HuH-7.5 (cell line): Measurements from ENCODE around the gene DTHD1.

Experiments
- DNase-seq: peaks from one replicate; pipeline ENCODE4 v3.0.0; 2011; ENCODE audit warnings: low spot score

DTHD1 gene

GRCh38 chr4:36269533-36270173 is 11.8 kb upstream of the DTHD1 start:
- DNase-seq: no peak

DNA sequence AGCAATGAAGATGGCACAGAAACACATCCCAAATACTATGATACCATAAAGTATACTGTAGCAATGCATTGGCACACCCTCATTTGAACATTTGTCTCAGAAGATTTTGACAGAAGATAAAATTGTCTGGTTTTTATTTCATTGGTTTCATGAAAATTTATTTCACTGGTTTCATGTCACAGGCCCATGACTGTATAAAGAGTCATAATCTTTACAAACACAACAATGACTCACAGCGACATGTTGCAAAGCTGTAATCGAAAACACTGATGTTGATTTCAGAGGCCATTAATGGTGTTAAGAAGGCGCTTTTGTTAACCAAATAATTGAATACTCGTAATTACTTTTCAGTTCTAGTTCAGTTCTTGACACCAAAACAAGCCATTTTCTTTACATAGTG is 8.1 kb upstream of the DTHD1 start:
- no peak for DNase-seq

DNA sequence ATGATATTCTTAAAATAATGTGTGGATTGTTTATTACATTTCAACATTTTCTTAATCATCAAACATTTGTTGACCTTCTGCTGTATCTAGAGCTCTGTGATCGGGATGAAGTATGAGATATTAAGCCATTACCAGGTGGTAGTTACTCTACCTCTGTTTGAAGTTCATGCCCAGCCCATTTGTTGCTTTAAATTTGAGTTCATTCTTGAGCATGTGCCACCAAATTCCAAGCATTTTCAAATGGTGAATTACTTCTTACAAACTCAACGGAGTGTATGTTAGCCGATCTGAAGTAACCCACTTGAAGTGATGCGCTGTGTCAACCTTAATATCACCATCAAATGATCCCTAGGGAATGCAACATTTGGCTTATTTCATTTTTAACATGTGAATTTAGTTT is 7.3 kb upstream of the DTHD1 start:
- DNase-seq: no peak

DNA sequence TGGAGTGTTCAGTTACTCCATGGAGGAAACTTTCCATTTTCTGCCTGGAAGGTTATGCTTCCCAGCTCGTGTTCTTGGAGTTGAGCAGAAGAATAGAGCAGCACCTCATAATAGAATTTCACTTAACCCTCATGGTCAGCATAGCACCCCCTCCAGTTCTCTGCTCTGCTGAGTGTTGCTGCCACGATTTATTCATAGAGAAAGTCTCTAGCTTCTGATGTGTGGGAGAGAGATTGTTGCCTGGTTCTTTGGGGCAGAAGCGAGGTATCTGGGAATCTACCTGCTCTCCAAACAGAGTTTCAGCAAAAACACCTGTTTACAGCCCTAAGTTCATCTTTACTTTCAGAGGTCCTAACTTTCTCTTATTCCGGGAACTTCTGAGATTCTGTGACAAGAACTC is 3.9 kb upstream of the DTHD1 start:
- no peak for DNase-seq

DNA sequence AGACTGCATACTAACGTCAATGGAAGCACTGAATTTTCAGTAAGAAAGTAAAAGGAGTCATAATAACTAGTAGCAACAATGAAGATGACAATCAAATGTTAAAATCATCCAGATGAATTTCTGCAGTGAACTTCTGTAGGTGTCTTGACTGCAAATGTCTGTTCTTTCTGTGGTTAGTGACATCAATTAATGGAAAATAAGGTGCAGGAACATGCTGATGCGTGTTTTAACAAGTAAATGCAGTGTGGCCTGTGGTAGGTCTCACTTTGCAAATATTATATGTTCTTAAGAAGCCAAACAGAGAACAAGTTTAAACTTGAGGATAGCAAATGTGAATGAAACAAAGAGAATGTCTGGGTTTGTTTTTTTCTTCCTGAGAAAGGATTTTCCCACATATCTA is 2.6 kb upstream of the DTHD1 start:
- no peak for DNase-seq

GRCh38 chr4:36280555-36280954 is 861 bp upstream of the DTHD1 start:
- no peak for DNase-seq

DNA sequence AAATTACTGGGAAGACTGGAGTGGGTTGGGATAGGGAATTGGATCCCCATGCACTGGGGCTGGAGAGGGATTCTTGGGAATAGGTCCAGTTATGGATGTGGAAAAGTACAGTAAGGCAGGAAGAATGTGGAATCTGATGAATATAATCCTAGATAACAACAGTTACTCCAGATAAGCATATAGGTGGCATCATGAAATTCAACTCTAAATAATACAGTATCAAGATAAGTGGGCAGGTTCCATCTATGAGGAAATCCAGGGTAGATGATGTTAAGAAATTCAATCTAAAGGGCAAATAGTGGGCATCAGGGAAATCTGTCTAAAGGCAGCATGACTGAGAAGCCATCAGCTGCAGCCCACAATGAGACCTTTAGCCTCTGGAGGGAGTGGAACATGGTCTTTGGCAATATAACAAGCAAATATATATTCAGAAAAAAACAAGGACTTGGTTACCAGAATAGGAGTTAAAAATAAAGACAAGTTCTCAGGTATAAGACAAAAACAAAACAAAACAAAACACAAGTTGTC is 1.2 kb downstream of the DTHD1 start:
- DNase-seq: no peak

DNA sequence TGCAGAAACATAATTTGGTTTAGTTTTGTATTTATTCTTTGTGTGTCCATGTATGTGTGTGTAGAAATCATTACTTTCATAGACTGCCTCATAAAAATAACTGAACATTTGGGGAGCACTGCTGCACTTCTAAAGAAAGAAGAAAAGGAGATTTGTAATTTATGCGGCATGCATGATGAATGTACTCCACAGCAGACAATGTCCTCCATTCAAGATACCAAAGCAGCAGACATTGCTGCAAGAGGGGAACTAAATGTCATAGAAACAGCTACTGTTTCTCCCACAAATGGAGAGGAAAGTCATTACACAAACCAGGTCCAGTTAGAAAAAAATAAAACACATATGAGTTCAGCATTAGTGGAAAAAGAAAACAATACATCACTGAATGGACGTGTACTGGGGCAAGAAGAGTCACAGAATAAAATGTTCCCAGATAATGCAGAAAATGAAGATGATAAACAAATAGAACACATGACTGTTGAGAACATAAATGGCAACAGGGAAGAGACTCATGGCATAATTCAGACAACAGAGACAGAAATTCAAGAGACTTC is 2.6 kb downstream of the DTHD1 start:
- DNase-seq: no peak

DNA sequence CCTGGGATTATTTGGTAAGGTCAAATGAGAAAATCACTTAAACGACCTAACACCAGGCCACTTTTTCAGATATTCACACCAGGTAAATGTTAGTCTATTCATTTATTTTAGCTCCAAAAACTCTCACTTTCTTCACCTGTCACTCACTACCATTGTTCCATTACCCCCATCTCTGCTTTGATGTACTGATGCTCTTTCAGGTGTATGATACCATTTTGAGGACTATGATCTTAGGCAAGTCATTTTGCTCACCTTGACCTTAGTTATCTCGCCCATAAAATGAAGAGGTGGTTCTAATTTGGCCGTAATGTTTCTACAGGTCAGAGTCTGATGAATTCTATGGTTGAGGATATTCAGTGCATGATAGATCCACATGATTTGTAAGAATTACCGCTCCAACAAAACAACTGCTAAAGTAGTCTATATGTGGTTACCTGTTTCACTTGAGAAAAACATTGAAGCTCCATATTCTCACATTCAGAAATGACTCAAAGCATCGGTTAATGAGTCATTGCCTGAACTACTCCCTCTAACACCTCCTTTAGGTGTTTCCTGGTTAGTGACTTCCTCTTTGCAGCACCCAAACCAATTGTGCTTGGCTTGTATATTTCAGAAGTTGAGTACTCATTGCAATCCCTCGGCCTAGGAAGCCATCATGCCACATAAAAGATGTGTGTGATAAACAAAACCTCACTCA is 4.5 kb downstream of the DTHD1 start:
- DNase-seq: no peak

DNA sequence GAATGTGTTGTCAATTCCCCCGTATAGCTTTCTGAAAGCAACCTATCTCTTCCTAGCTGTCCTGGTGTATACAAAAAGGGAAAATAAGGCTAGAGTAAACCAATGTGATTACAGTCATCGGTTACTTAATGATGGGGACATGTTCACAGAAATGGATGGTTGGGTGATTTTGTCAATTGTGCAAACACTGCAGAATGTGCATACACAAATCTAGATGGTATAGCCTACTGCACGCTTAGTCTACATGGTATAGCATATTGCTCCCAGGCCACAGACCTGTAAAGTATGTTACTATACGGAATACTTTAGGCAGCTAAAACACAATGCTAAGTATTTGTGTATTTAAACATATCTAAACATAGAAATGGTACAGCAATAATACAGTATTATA is 5.1 kb downstream of the DTHD1 start:
- no peak for DNase-seq

DNA sequence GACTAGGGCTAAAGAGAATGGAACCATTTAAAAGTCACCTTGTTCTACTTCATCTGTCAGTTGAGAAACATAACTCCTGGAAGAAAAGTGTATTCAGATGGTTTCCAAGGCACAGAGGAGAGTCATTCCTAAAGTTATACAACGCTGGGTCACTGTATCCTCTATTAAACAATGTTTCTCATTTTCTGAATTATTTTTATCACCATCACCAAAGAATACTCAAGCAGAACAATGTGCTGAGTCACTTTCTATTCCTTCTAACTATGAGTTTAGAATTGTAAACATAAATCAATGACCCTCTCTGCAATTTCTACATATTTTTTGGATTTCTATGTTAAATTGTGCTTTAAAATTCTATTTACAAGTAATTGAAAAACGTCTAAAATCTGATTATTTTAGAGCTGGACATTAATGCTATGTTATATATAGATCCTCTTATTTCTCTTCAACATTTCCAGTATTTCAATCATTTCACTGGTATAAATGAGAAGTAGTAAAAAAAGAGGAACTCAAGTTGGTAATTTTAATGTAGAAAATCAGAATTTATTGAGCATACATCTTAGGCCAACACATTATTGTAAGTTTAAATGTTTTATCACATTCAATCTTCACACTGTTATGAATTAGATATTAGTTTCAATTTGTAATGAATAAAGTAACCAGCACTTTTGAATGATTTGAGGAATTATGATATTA is 7.5 kb downstream of the DTHD1 start:
- no peak for DNase-seq

DNA sequence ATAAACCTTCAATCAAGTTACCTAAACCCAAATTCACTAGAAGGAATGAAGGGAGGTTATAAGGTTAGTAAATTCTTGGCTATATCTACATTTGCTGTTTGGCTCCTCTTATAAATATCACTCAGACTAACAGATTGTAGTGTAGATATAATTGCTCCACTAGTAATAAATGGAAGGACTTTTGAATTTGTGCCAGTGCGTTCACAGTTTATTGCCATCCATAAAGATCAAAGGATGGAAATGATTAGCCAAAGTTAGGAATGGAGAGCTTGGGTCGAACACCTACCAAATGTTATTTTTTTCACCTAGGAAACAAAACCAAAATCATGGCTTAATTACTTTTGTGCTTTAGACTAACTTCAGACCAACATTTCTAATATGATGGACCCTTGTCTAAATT is 9.2 kb downstream of the DTHD1 start:
- DNase-seq: no peak

DNA sequence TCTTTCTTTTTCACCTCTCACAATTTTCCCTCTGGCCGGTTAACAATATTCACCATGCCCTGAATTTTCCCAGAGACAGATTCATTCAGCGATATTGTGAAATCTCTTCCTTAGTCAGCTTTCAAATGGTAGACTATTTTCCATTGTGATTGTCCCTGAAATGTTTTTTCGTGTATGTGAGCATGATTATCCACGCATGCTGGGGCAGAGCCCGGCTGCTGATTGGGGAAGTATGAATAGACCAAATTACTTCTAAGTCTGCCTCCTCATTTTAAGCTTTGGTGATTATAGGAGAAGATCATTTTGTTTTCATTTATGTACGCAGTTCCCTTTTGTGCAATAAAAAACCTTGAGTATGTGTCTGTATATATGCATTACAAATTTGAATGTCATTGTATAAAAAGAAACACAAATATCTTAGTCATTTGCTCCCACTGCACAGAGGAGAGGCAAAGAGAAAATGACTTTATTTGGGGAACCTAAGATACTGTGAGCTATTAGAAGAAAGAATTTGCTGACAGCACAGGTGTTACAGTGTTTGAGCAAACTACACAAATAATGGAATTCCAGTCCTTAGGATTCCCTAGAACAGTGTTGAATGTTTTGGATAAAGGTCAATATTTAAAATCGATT is 11.3 kb downstream of the DTHD1 start:
- no peak for DNase-seq

GRCh38 chr4:36301127-36301526 is 19.7 kb downstream of the DTHD1 start:
- DNase-seq: no peak

GRCh38 chr4:36303426-36304137 is 22.2 kb downstream of the DTHD1 start:
- DNase-seq: no peak

DNA sequence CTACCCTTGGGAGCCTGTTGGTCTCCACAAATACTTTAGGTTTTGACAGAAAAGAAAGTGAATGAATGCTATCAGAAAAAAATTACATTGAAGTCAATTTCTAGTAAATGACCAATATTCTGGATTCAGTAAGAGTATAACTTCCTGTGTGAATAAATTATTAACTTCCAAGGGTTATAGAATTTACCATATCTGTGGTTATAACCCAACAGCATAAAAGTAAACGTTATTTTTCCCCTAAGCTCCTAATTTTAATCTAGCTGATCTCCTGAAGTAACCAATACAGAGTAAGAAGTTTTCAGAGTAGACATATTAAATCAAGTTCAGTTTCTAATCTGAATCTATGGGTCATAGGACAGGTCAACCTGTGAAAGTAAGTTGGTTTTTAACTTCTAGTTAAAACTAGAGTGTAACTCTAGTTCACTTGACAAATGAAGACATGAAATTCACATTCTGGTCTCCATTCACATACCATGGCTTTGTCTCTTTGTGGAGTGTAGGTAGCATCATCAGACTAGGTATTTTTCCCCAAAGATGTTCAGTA is 22.8 kb downstream of the DTHD1 start:
- DNase-seq: no peak

DNA sequence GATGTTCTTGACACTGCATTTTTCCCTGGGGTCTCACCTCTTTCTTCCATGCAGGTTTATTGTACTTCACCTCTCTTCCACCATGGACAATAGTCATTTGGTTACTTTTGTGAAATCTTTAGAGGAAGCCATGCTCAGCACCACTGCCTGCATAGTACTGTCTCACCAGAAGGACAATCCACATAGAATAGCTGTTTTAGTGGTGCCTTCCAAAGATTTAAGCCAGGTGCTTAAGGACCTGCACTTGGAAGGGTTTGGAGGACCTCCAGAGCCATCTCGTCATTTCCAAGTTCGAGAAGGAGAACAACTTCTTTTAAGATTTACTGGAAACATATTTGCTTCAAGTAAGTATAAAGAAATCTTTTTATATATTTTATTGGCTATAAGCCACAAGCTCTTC is 26.7 kb downstream of the DTHD1 start:
- DNase-seq: no peak

DNA sequence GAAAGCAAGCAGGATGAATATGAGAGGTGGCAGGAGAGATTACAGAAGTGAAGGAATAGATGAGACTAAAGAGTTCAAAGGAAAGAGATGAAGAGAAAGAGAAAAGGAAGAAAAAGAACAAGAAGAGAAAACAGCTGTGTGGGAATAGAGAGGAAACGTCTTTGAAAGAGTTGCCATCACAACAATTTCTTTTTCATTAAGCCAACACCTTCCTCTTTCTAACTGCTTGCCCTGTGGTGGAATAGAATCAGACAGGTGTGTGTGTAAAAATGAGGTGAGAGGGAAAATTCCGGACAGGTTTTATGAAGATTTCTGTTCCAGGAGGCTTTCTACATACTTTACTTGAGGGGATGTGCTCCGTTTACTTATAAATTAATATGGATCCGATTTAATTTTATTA is 28.8 kb downstream of the DTHD1 start:
- DNase-seq: no peak

DNA sequence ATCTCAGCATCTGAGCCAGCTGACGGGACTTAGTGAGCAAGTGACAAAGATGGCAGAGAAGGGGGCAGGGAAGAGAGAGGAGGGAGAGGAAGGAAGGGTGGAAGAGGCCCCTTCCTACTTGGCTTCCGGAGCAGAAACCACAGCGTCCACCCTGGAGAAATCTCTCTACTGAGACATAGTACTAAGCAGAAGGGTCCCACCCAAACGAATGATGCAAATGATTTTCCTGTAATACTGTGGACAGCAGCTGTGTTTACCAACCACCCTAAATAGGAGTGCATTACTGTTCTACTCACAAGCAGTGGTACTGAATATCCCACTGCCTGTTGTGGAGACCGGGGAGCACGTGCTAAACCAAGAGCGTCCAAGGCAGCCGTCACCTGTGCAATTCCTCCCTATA is 29.4 kb downstream of the DTHD1 start:
- no peak for DNase-seq

DNA sequence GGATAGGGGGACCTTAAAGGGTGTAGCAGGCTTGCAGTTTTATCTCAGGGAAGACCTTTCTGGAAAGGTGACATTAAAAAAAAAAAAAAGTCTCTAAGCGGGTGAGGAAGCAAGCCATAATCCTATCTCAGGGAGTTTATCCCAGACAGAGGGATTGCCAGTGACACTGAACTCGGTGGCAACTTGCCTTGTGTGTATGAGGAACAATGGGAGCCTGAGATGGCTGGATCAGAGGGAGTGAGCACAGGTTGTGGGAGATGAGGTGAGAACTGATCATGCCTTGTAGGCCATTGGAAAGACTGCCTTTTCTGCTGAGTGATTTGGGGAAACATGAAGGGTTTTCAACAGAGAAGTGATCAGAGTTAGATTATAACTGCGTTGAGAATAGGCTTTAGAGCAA is 31.1 kb downstream of the DTHD1 start:
- DNase-seq: no peak

DNA sequence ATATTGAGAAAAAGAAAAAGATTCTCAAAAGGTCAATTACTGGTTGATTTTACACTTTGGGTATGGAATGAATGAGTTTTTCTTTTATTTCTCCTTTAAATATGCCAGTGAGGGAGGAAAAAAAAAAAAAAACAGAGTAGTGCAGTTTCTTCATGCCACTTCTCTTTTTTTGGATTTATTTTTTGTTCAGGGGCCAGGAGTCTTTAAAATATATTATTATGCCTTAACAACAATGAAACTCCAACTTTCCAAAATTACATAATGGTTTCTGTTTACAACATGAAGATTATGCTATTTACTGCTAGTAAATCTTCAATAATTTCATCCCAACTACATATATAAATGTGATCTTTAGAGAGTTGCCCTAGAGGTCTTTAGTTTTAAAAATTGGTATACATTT is 31.9 kb downstream of the DTHD1 start:
- no peak for DNase-seq

DNA sequence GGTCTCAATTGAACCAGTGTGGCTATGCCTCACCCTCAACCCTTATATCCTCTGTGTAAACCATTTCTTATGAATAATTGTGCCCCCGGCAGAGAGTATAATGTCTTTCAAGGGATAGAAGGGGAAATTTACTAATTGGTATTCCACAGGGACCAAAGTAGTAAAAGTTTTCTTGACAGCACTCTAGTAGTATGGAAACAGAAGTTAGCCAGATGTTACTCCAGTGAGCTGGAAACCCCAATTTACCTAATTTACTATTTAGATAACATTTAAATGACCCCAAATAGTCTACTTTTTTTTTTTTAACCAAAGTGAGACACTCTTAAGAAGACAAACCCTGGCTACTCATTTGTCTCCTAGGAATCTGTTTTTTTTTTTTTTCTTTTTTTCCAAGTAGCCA is 32.3 kb downstream of the DTHD1 start:
- no peak for DNase-seq
